GM19025 (cell line): ENCODE data around the gene PML.
"Not testable (repeated sequence)": the region's sequence is repeated elsewhere in the genome, so short reads cannot be mapped to it uniquely, and the experiment has no call there.

ENCODE experiments used
- ATAC-seq: cut with Tn5 transposase; IDR thresholded peaks from one replicate; pipeline ENCODE4 v1.9.1; 2021; ENCODE audit warnings: mild to moderate bottlenecking, low read depth, moderate library complexity; ENCODE audit not compliant: unreplicated experiment

The PML gene

DNA sequence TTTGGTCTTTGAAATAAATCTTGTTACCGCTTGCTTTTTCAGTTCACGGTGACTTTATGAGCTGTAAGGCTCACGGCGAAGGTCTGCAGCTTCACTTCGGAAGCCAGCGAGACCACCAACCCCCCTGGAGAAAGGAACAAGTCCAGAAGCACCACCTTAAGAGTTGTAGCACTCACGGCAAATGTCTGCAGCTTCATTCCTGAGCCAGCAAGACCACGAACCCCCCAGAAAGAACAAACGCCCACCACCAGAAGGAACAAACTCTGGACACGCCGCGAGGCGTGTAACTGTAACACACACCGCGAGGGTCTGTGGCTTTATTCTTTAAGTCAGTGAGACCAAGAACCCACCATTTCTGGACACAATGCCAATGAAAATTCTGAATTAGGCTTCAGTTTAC, 59.0 kb downstream of the PML start:
- no peak for ATAC-seq

DNA sequence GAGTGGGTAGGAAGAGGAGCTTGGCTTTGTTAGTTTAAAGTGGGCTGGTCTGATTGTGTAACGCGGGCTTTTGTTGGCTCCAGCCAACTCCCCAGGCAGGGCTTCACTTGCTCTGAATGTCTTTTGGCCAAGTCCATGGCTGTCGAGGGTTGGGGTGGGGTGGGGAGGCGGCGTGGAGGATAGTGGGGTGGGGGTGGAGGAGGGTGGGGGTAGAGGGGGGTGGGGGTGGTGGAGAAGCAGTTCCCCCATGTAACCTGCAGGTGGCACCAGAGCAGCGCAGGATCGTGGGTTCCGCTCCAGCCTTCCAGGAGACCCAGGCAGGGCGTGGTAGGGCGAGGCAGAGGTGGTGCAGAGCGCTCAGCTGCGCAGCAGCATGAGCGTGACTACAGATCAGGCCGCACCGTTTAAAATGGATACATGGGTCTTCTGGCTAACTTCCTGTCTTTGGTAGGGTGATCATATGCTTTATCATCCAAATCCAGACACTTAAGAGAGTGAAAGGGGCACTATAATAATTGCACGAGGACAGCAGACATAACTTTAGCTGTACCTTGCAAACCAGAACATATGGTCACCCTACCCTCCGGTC, 59.5 kb downstream of the PML start:
- no peak for ATAC-seq

DNA sequence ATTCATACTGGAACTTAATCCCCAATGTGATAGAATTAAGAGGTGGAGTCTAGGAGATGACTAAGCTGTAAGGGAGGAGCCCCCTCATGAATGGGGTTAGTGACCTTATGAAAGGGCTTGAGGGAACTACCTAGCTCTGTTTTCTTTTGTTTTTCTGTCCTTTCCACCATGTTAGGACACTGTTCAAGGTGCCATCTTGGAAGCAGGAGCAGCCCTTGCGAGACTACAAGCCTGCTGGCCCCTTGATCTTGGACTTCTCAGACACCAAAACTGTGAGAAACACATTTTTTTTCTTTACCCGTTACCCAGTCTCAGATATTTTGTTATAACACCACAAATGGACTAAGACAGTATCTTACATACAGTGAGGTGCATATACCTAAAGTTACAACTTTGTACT, 61.3 kb downstream of the PML start:
- ATAC-seq, result no peak

DNA sequence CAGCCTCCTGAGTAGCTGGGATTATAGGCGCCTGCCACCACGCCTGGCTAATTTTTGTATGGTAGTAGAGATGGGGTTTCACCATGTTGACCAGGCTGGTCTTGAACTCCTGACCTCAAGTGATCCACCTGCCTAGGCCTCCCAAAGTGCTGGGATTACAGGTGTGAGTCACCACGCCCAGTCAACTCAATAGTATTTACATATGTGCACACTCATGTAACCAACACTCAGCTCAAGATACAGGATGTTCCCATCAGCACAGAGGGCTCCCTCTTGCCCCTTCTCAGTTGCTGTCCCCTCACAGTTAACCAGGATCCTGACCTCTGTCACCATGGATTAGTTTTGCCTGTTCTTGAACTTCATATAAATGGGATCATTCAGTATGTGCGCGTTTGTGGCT, 61.8 kb downstream of the PML start:
- not testable (repeated sequence) for ATAC-seq

DNA sequence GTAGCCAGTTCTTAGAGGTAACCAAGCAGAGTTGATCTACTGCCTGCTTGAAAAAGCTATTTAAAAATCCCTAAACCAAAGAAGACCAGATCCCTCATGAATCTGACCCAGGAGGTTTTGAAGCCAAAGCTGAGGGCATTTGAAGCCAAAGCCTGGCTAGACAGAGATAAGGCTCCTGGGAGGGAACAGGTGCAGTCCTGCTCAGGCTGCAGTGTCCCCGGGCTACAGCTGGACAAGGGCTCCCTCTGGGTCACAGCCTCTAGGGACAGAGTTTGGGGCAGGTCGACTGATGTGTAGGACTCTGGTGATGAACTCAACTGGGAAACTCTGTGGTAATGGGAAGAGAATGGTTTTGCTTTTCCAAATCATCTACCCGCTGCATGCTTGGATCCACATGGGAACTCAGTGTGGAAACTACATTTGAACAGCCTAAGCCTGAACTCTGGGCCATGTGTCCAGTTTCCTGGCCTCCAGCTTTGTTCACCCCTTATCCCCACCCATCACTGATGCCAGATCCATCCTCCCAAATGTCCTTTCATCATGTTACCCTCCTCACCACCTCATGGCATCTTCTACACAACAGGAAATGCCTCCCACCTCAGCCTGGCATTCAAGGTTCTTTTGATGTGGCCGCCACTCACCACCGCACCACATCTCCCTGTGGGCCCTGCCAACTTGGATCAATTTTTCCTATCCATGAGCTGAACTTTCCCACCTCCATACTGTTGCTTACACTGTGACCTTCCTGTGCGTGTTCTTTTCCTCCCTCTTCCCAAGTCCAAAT, 64.7 kb downstream of the PML start:
- not testable (repeated sequence) for ATAC-seq

DNA sequence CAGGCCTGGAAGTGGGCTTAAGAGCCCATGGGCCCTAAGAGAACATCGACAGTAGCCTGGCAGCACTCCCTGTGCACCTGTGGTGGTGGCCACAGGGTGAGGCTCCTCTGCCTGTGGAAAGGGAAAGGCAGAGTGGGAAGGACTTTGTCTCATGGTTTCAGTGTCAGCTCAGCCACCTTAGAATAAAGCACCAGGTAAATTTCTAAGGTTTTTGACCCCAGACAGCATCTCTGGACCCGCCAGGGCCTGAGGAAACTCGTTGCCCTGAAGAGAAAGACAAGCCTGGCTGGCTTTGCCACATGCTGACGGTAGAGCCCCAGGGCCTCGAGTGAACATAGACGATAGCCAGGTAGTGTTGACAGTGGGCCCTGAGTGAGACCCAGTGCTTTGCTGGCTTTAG, 65.7 kb downstream of the PML start:
- ATAC-seq, result no peak

DNA sequence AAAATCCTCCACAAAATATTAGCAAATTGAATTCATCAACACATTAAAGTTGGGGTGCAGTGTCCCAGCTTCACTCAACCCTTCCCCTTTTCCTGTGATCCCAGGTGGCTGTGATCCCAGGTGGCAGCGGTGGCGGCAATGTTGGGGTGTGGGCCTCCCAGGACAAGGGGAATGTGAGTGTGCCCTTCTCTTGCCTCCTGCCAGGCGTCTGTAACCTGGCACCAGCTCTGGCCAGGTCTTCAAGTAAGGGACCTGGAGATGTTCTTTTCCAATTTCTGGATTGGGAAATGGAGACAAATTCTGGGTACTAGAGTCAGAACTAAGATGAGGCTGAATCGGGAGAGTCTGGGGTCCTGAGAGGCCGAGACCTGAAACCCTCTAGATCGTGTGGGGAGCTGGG, 67.7 kb downstream of the PML start:
- ATAC-seq, result no peak

DNA sequence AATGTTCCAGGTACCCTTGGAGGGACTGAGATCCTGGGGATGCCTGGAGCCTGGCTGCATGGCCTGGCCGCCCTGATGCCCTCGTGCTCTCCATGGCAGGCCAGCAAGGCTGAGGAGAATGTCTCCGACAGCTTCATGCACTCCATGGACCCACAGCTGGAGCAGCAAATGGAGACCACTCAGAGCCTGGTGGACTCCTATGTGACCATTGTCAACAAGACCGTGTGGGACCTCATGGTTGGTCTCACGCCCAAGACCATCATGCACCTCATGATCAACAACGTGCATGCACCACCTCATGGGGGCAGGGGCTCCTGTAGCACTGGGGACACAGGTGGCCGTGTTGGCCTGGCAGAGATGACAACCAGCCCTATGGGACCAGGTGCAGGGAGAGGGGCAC, 68.2 kb downstream of the PML start:
- no peak for ATAC-seq

DNA sequence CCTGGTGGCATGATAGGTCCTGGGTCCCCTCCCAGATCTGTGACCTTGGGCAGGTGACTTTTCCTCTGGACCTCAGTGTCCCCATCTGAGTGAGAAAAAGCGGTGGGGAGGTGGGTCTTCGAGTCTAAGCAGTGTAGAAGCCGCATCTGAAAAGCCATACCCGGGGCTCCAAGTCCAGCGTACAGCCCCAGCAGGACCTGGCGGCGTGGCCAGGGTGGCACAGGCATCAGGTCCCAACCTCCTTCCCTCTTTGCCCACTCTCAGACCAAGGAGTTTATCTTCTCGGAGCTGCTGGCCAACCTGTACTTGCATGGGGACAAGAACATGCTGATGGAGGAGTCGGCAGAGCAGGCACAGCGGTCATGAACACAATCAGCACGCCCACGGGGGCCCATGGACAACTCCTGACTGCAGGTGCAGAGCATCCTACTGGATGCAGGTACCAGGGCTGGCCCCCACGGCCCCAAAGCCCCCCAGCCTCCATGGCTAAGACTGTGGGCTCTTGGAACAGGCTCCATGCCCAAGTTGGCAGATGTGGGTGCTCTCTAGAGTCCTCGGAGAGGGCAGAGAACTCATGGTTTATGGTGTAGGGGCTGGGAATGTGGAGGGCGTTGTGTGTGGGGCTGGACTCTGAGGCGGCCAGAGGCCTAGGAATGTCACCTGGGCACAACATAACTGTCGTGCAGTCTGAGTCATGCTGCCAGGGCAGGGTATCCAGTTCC, 69.1 kb downstream of the PML start:
- not testable (repeated sequence) for ATAC-seq

DNA sequence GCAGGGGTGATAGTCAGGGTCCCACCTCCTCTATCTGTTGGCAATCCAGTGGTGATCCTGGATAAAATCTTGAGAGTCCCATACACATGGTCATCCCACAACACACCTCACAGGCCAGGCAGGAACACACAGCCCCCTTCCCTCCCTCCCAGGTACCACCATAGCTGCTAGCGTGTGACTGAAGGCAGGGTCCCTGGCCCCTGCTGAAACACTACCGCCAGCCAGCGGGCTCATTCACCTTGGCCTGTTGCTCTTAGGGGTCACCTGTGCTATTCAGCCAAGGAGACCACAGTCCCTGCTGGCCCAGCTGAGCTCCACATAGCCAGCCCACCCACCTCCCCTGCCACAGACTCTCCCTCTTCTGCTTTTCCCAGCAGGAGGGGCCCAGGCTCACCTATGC, 69.7 kb downstream of the PML start:
- not testable (repeated sequence) for ATAC-seq

DNA sequence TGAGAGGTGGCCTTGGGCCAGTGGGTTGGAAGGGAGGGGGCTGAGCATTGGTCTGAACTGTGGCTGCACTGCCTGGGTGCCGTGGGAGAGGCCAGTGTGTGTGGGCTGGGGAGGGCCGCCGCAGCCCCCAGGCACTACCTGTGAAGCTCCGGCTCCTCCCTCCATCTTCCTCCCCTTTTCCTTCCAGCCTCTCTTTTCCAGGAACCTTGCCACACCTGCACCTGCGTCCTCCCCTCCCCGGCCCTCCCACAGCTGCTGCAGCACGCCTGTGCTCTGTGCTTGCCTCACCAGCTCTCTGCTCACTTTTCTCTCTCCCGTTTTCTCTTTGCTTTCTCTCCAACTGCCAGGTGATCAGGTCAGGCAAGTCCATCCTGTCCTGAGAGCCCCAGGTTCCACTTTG, 70.3 kb downstream of the PML start:
- ATAC-seq, result not testable (repeated sequence)

DNA sequence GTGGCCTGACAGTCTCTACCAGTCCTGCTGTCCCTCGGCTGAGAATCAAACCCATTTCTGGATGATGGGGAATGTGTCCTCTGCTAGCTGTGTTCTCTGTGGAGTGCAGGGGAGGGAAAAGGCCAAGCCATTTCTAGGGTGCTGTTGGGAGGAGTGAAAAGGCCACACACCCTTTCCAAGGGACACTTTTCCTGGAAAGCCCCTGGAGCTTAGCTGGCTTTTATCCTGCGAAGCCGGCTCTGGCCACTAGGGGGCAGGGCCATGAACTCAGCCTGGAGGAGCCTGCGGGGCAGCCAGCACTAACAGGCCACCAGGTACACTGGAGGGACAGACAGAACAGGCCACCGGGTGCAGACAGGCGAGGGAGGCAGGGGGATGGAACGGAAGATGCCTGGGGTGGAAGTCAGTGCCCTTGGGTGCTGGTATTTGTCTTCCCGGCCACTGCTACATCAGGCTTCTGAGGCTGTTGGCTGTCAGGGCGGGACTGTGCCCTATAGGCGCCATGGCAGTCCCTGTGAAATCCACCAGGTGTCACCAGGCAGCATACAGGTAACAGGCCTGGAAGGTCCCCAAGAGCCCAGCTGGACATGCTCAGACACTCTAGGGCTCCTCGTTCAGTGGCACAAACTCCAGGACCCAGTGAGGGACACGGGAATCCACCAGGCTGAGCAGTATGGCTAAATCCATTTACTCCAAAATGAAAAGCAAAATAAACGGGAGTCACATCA, 71.3 kb downstream of the PML start:
- ATAC-seq, result not testable (repeated sequence)

DNA sequence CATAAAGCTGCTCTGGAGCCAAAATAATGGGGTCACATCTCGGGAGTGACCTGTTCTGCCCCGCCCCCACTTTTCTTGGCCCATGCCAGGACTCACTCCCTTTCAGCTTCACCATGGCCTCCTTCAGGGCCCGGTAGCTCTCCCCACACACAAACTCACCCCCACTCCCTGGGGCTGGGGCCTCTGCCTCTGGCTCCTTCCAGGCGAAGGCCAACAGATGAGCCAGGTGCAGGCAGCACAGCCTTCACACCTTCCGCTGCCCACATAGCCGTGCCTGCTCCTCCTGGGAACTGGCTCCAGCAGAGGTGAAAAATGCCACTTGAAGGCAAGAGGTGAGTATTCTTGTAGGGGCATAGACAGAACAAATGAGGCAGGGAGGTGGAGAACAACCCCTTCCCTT, 77.1 kb downstream of the PML start:
- ATAC-seq, result not testable (repeated sequence)

DNA sequence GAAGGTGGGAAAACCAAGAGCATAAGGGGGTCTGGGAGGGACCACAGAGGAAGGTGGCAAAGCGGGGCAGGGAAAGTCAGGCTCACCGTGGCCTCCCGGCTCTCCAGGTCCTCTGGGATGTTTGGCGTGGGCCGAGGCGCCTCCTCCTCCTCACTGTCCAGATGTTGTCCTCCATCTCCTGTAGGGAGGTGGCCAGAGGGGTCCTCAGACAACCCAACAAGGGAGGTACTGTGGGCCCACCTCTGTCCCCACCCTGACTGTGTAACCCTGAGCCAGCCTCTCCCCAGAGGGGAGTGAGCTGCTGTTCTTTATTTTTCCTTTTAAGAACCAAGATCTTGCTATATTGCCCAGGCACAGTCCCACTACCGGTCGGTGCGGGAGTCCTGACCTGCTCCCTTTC, 77.6 kb downstream of the PML start:
- ATAC-seq, result not testable (repeated sequence)

DNA sequence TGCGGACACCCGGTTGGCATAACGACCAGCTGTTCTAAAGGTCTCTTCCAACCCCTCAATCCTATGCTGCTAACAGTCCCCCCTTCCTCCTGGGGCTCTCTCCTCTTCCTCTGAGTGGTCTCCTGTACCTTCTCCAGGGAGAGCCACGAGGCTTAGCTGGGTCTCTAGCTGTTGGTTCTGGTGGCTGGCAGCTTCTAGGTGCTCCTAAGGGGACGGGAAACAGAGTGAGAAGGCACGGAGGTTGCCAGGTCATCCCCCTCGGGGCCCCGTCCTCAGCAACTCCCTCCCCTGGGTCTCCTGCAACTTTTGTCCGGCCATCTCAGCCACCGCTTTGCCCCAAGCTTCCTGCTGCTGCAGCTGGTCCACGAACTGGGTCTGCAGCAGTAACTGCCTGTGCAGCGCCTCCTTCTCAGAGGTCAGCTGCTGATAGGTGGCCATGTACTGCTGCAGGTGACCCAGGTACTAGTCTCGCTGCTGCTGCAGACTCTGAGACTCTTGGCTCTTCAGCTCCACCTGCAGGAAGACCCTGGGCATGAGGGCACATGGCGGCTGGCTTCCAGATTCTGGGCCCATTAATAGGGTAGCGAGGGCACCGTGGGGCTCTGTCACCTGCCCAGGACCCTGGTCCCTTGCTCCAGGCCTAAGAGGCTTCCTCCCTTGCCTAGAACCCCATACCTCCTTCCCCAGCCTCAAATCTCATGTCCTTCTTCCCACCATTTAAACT, 78.3 kb downstream of the PML start:
- not testable (repeated sequence) for ATAC-seq

DNA sequence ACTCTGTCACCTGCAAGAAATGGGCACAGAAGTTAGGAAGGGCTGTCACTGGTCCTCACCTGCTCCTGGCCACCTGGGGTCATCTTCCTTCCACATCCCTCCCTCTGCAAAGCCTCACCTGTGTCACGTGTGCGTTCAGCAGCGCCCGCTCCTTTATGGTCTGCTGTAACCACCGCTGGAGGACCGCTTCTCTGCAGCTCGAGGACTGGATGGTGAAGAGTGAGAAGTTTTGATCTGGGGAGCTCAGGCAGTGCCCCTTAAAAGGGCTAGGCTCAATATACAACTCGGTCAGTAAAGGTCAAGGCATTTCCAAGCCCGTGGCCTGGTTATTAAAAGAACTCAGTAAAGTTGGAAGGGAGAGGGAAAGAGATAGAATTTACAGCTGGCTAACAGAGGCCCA, 81.3 kb downstream of the PML start:
- not testable (repeated sequence) for ATAC-seq

DNA sequence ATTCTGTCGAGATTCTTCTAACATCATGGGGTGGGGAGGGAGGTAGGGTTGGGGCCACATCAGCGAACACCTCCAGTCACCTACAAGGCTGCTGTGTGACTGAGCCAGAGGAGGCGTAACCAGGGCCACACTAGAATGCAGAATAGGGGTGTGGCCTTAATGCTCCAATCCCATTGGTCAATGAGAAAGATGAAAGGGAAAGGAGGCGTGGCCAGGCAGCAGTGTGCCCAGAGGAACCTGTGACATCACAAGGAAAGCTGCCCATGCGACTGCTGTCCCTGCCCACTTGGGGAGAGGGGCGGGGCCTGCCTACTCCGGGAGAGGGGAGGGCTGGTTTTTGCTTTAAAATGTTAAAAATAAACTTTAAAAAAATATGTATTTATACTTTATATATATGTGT, 87.9 kb downstream of the PML start, which contains the start of gene GOLGA6A:
TSS of gene GOLGA6A (minus strand) at position 101 of the 400 bp plus-strand sequence. CDS start at position 60, 41 bp downstream.
- not testable (repeated sequence) for ATAC-seq

DNA sequence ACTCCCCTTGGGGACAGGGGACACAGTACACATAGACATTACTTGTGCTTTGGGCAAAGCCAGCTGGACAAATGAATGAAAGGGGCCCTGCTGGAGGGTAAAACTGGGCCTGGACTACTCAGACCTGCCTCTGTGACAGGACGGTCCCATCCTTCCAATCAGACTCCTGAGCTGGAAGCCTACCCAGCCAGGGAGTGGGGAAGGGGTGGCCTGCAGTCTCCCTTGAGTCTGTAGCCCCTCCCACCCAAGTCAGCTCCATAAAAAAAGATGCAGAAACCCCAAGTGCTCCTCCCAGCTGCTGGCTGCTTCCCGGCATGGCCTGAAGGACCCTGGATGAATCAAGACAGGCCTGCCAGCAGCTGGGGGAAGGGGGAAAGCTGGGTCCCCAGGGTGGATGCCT, 100.1 kb downstream of the PML start:
- not testable (repeated sequence) for ATAC-seq

DNA sequence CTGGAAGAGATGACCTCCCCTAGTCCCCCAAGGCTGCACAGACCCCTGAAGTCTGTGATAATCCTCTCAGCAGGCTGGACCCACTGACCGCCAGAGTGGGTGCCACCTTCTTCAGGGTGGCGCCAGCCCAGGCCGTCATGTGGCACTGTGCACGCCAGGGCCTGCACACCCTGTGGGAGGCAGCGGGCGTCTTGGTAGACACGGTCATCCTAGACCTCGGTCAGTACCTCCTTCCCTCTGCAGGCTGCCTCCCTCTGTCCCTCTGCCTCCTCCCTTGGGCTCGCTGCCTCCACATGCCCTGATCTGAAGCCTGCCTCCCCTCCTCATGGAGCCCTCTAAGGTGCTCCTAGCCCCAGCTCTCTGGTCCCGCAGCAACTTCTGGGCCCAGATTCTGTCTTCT, 101.1 kb downstream of the PML start:
- ATAC-seq, result not testable (repeated sequence)
